AG09309 (cell line): ENCODE data around the gene PPP3CA.
"Not testable (repeated sequence)": the region's sequence is repeated elsewhere in the genome, so short reads cannot be mapped to it uniquely, and the experiment has no call there.

Source experiments
- DNase-seq: peaks from one replicate; pipeline ENCODE4 v3.0.0-alpha.2; 2010; ENCODE audit warnings: low read depth
- H3K4me3 ChIP-seq: 2 replicates; pipeline ENCODE4 v1.5.1; 2011; ENCODE audit warnings: mild to moderate bottlenecking, low read depth, low read length, moderate library complexity; ENCODE audit not compliant: control insufficient read depth
- CTCF ChIP-seq: IDR thresholded peaks from 2 replicates; pipeline ENCODE4 v1.5.1; 2011; ENCODE audit warnings: mild to moderate bottlenecking, low read depth, low read length, inconsistent platforms; ENCODE audit not compliant: insufficient read depth, control insufficient read depth; ENCODE audit errors: missing control alignments

The PPP3CA gene

DNA sequence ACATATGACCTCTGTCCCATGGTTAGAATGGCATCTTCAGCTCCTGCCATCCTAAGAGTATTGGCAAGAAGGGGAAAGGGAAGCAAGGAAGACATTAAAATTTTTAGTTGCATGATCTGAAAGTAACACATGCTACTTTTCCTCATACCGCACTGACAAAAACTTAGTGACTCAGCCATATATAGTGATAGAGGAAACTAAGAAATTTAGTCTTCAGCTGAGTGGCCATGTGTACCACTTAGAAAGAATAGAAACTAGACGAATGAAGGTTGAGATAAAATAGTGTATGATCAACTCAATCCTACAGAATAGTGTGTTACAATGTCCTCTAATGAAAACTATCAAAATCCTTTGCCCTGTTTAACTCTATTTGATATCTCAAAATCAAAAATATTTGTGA is 164.1 kb downstream of the PPP3CA start:
- no peak overlapping the region for H3K4me3 ChIP-seq
- no peak for DNase-seq
- no peak for TF ChIP-seq CTCF

DNA sequence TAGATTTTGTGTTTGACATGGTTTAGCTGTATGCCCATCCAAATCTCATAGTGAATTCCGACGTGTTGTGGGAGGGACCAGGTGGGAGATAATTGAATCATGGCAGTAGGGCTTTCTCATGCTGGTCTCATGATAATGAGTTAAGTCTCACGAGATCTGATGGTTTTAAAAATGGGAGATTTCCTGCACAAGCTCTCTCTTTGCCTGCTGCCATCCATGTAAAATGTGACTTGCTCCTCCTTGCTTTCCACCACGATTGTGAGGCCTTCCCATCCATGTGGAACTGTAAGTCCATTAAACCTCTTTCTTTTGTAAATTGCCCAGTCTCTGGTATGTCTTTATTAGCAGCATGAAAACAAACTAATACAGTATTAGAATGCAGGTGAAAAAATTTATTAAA is 164.6 kb downstream of the PPP3CA start:
- H3K4me3 ChIP-seq, DNase-seq: not testable (repeated sequence)

- H3K4me3 ChIP-seq: no peak overlapping the region
- no peak for TF ChIP-seq CTCF
- DNase-seq: no peak
Observed at GRCh38 chr4:101178731-101179130, 168.6 kb downstream of the PPP3CA start.

- DNase-seq: no peak
- TF ChIP-seq CTCF: no peak
- H3K4me3 ChIP-seq: no peak overlapping the region
Observed at GRCh38 chr4:101177154-101177553, 170.2 kb downstream of the PPP3CA start.

DNA sequence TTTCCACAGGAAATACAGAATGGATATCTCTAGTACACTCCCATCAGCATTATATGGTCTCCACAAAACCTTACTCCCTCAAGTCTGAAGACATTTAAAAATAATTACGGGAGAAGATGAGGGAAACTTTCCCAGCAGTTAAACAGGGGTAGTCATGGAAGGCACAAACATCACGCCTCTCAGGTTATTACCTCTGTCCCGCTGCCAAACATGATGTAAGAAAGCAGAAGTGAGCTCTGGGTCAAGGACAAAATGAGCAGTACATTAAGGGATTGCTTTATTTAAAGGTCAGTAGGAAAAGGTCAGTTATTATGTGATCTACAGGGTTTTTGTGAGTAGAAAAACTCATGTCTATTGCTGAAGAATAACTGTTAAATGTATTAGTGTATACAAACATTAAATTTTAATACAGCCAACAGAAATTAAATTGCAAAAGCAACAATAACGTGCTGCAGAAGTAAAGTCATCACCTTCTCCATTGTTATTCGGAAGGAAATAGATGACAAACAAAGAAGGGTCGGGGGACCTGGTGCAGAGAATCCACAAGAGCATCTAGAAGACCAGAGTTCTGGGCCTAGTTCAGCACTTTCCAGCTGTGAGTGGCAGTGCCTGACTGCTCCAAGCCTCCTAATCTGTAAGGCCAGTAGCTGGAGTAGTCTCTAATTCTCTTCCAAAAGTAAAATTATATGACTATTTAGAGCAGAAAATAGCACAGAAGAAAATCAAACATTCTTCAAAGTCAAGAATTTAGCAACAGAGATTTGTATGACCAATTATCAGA is 171.2 kb downstream of the PPP3CA start:
- no peak for DNase-seq
- H3K4me3 ChIP-seq: no peak overlapping the region
- no peak for TF ChIP-seq CTCF

DNA sequence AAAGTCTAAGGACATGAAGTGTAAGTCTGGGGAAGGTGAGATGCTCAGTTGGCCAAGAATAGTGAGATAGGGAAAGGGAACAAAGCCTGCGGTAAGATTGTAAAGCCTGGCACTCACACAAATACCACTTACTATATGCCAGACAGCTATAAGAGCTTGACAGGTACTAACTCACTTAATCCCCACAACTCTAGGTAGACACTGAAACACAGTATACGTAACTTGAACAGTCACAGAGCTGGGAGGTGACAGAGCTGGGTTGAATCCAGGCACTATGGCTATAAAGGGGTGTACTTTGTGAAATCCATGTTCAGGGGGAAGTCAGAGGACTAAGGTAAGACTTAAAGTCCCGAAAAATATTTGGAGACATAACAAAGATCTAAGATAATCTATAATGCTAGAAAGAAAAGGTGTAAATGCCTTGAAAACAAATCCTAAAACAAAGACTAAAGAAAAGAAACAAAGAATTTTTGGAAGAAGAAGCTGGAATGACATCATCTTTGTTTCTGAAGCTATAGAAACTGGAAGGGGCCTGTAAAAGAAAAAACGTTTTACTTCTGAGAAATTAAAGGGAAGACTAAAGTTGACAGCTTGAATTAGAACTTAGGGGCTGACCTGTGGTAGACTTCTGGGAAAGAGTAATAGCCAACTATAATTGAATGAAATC is 172.5 kb downstream of the PPP3CA start:
- TF ChIP-seq CTCF: no peak
- no peak overlapping the region for H3K4me3 ChIP-seq
- DNase-seq: no peak

GRCh38 chr4:101172369-101172768 is 175.0 kb downstream of the PPP3CA start:
- no peak overlapping the region for H3K4me3 ChIP-seq
- no peak for DNase-seq
- TF ChIP-seq CTCF: no peak
